Activated CD4-positive, CD25-positive, alpha-beta regulatory T cell treated with anti-CD3 and anti-CD28 coated beads, Interleukin-2, amount 50 U/mL, for 24 hours (primary cell): Measurements from ENCODE around the gene CHRNG.
A peak's percentile ranks its signal among the peaks of the same experiment; 100 is the strongest.

ENCODE experiments used
- ATAC-seq, 2 donors: fragments of 150-1000 bp; cut with Tn5 transposase; one replicate each; pipeline ENCODE4 v1.10.0; 2021; ENCODE audit warnings: mild to moderate bottlenecking in 1 of 2, moderate library complexity in 1 of 2

The CHRNG gene

GRCh38 chr2:232539298-232540231 lies at the start of gene CHRNG:
CHRNG (plus strand) TSS chr2:232539692; CDS start chr2:232539748, 56 bp downstream.
- ATAC-seq = no peak

- no peak for ATAC-seq
These were observed 49.0 kb upstream of the CHRNG start for GRCh38 chr2:232490221-232491138.

- ATAC-seq = no peak
These were observed 48.2 kb upstream of the CHRNG start for GRCh38 chr2:232491139-232491780.

GRCh38 chr2:232492236-232492848 lies 47.1 kb upstream of the CHRNG start:
- ATAC-seq = no peak

- ATAC-seq = no peak
These were observed 46.4 kb upstream of the CHRNG start for GRCh38 chr2:232492963-232493700.

GRCh38 chr2:232493701-232494474 lies 45.6 kb upstream of the CHRNG start:
- no peak for ATAC-seq

- ATAC-seq = no peak
These were observed 45.0 kb upstream of the CHRNG start for GRCh38 chr2:232494542-232494941.

- no peak for ATAC-seq
These were observed 44.2 kb upstream of the CHRNG start for GRCh38 chr2:232495292-232495691.

- ATAC-seq = no peak
These were observed 42.8 kb upstream of the CHRNG start for GRCh38 chr2:232496501-232497270.

- no peak for ATAC-seq
These were observed 42.1 kb upstream of the CHRNG start for GRCh38 chr2:232497348-232497747.

- no peak for ATAC-seq
These were observed 41.0 kb upstream of the CHRNG start for GRCh38 chr2:232498452-232498851.

GRCh38 chr2:232501331-232501771 lies 38.1 kb upstream of the CHRNG start:
- no peak for ATAC-seq

GRCh38 chr2:232501794-232502390 lies 37.6 kb upstream of the CHRNG start:
- ATAC-seq = no peak

- no peak for ATAC-seq
These were observed 37.0 kb upstream of the CHRNG start for GRCh38 chr2:232502511-232502910.

GRCh38 chr2:232502911-232503808 lies 36.3 kb upstream of the CHRNG start:
- ATAC-seq = peak in 1 of 2 donors; percentile 24

GRCh38 chr2:232503809-232504323 lies 35.6 kb upstream of the CHRNG start:
- no peak for ATAC-seq

- no peak for ATAC-seq
These were observed 35.1 kb upstream of the CHRNG start for GRCh38 chr2:232504438-232504837.

- ATAC-seq = no peak
These were observed 33.6 kb upstream of the CHRNG start for GRCh38 chr2:232505856-232506255.
